Sigmoid colon (tissue), 7 donors: Measurements from ENCODE around the gene LPGAT1. TPM values are rescaled to one million over a fixed set of nuclear protein-coding genes. Genes with fewer than 3 reads are reported as not detected.

ENCODE experiments used
- DNase-seq: peaks from one replicate; pipeline ENCODE4 v3.0.0-alpha.2; 2019
- H3K27ac ChIP-seq, 4 donors: fragments of 200-600 bp; sonication (generic); one replicate each; pipeline ENCODE4 v1.5.1; 2016 to 2019; ENCODE audit warnings: mild to moderate bottlenecking in 1 of 4
- H3K27me3 ChIP-seq, 3 donors: fragments of 200-600 bp; sonication (generic); one replicate each; pipeline ENCODE4 v1.5.1; 2019; ENCODE audit warnings: mild to moderate bottlenecking in 1 of 3
- H3K36me3 ChIP-seq, 4 donors: fragments of 200-600 bp; sonication (generic); one replicate each; pipeline ENCODE4 v1.5.1; 2016 to 2019
- H3K4me1 ChIP-seq, 4 donors: fragments of 200-600 bp; sonication (generic); one replicate each; pipeline ENCODE4 v1.5.1; 2017 to 2019
- H3K4me3 ChIP-seq, 4 donors: fragments of 200-600 bp; sonication (generic); one replicate each; pipeline ENCODE4 v1.5.1; 2017 to 2019; ENCODE audit warnings: mild to moderate bottlenecking in 2 of 4, moderate library complexity in 1 of 4
- H3K9me3 ChIP-seq, 4 donors: fragments of 200-600 bp in 3 of 4; sonication (generic) in 3 of 4; one replicate each; pipeline versions ENCODE4 v1.5.1 to v1.6.1; 2013 to 2019
- CTCF ChIP-seq, 4 experiments: fragments of 450-650 bp in 3 of 4; fragments of 200-600 bp in 1 of 4; IDR thresholded peaks; one replicate each; pipeline ENCODE4 v1.5.1; 2016 to 2019; ENCODE audit warnings: antibody characterized with exemption in 4 of 4, mild to moderate bottlenecking in 3 of 4, moderate library complexity in 2 of 4
- EP300 ChIP-seq, 4 donors: sonication (generic); formaldehyde crosslinking; IDR thresholded peaks; one replicate each; pipeline ENCODE4 v1.6.1; 2017; ENCODE audit warnings: antibody characterized with exemption in 4 of 4
- POLR2A ChIP-seq, 2 donors: fragments of 450-650 bp; IDR thresholded peaks; one replicate each; pipeline ENCODE4 v1.6.1; 2016; ENCODE audit warnings: antibody characterized with exemption in 2 of 2, mild to moderate bottlenecking in 2 of 2, moderate library complexity in 2 of 2
- POLR2AphosphoS5 ChIP-seq, 4 donors: sonication (generic); formaldehyde crosslinking; IDR thresholded peaks; one replicate each; pipeline ENCODE4 v1.6.1; 2017; ENCODE audit warnings: antibody characterized with exemption in 4 of 4
- WGBS, 2 donors: extraction: QIAGEN DNeasy Blood & Tissue Kit; methylation state at CpG; one replicate each; pipeline ENCODE4 v1.1.7; 2013; 5-methylcytosine and 5-hydroxymethylcytosine counted together
- intact Hi-C: fragments of 100-400 bp; cut with DNase I; formaldehyde crosslinking; loops from one replicate; pipeline ENCODE4 v1.15.1; 2023
- polyA plus RNA-seq, 3 donors: library from polyadenylated mRNA; stranded (reverse); fragments of 200-250 nt; gene quantifications; one replicate each; pipeline ENCODE4 v1.2.3, GENCODE V29; 2013
- total RNA-seq, 4 donors: library from RNA; depleted of rRNA; stranded (reverse); fragments of >200 nt; gene quantifications; one replicate each; pipeline ENCODE4 v1.1.0, GENCODE V29; 2016
- donor health status: healthy with polysubstance abuse.
- donor health status: Bipolar disorder and iron deficiency.
- donor health status: healthy.

The LPGAT1 gene
- total and polyA plus RNA-seq, 7 donors: 2.5 to 46.7 (median 26.8) TPM

DNA sequence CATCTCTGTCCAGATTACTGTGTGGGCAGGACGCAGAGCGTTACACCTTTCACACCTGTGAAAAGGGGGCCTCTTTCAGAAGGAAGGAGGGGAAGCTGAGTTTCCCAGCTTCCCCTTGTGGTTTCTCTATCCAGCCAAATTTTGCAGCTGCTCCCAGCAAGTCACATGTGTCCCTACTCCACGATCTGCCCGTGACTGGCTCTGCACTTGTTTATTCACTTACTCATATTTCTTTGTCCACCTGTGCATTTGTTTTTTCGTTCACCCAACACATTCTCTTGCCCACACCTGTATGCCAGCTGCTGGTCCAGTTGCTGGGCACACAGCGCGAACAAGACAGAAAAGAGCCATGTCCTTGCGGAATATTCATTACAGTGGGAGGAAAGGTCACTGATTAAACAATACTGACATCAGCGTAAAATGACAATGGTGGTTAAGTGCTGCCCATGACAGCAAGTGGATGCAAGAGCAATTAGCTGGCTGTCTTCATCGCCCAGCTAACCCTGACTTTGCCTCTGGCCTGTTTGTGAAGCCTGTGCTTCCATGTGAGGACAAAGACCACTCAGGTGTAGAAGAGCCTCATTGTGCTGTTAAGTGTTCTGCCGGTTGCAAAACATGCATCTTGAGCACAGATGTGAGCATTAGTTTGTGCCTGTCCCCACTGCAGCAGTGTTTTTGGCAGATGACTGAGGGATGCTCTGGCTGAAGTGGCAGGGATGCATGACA, 126.6 kb downstream of the LPGAT1 start:
- WGBS, 2 donors: 74 to 81% methylated on average over 11 of the region's 11 CpGs
- H3K27ac ChIP-seq: no peak overlapping the region
- no peak overlapping the region for H3K4me3 ChIP-seq
- no peak for DNase-seq
- no peak for TF ChIP-seq POLR2A (IDR thresholded peaks at IDR 0.05)
- TF ChIP-seq EP300 (IDR thresholded peaks at IDR 0.05): no peak
- no peak for TF ChIP-seq CTCF (IDR thresholded peaks at IDR 0.05)
- TF ChIP-seq POLR2AphosphoS5 (IDR thresholded peaks at IDR 0.05): no peak
- H3K27me3 ChIP-seq: no peaks in the 10 kb centered on the region
- intact Hi-C loops: no loop called here
- peaks cover 0 to 13% (median 5%) of the 10 kb centered on the region in 4 donors for H3K4me1 ChIP-seq
- H3K36me3 ChIP-seq: no peaks in the 10 kb centered on the region
- H3K9me3 ChIP-seq: no peaks in the 10 kb centered on the region

- Histone ChIP-seq H3K4me3 (no peak overlapping the region), H3K36me3 (no peaks in the 10 kb centered on the region), H3K27ac (no peak overlapping the region), H3K4me1 (peaks cover 0 to 24% (median 10%) of the 10 kb centered on the region in 4 donors), H3K9me3 (no peaks in the 10 kb centered on the region), H3K27me3 (peaks cover 0 to 6% (median 0%) of the 10 kb centered on the region in 3 donors)
- intact Hi-C loops: no loop called here
- TF ChIP-seq POLR2A (IDR thresholded peaks at IDR 0.05): no peak
- no peak for TF ChIP-seq EP300 (IDR thresholded peaks at IDR 0.05)
- no peak for TF ChIP-seq CTCF (IDR thresholded peaks at IDR 0.05)
- TF ChIP-seq POLR2AphosphoS5 (IDR thresholded peaks at IDR 0.05): no peak
- DNase-seq: no peak
- WGBS, 2 donors: 94 to 95% methylated on average over 6 of the region's 6 CpGs
Observed at GRCh38 chr1:211701733-211702132, 128.8 kb downstream of the LPGAT1 start.

DNA sequence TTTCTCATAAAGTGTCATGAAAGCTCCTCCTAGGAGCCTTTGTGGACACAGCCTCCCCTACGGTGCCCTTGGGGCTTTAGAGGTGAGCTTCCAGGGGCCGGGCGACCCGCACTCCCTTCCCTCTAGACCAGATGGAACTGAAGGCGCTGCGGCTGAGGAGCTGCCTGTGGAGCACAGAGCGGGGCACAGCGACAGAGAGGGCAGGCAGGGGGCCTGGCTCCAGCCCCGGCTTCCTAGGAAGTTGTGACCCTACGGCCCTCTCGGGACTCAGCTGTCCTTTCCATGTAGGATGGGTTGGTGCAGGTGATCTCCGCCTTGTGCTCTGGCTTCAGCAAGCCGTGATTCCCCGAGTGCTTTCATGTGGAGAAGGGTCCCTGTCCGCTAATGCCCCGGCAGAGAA, 131.5 kb downstream of the LPGAT1 start:
- H3K9me3 ChIP-seq: no peaks in the 10 kb centered on the region
- peaks cover 0 to 6% (median 0%) of the 10 kb centered on the region in 3 donors for H3K27me3 ChIP-seq
- no peaks in the 10 kb centered on the region for H3K36me3 ChIP-seq
- TF ChIP-seq EP300 (IDR thresholded peaks at IDR 0.05) (no peak), CTCF (IDR thresholded peaks at IDR 0.05) (no peak), POLR2AphosphoS5 (IDR thresholded peaks at IDR 0.05) (no peak), POLR2A (IDR thresholded peaks at IDR 0.05) (no peak)
- H3K27ac ChIP-seq: no peak overlapping the region
- DNase-seq: no peak
- 80 to 89% methylated on average over 16 of the region's 16 CpGs for WGBS, 2 donors
- peaks cover 0 to 10% (median 5%) of the 10 kb centered on the region in 4 donors for H3K4me1 ChIP-seq
- H3K4me3 ChIP-seq: no peak overlapping the region
- intact Hi-C loops: no loop called here

DNA sequence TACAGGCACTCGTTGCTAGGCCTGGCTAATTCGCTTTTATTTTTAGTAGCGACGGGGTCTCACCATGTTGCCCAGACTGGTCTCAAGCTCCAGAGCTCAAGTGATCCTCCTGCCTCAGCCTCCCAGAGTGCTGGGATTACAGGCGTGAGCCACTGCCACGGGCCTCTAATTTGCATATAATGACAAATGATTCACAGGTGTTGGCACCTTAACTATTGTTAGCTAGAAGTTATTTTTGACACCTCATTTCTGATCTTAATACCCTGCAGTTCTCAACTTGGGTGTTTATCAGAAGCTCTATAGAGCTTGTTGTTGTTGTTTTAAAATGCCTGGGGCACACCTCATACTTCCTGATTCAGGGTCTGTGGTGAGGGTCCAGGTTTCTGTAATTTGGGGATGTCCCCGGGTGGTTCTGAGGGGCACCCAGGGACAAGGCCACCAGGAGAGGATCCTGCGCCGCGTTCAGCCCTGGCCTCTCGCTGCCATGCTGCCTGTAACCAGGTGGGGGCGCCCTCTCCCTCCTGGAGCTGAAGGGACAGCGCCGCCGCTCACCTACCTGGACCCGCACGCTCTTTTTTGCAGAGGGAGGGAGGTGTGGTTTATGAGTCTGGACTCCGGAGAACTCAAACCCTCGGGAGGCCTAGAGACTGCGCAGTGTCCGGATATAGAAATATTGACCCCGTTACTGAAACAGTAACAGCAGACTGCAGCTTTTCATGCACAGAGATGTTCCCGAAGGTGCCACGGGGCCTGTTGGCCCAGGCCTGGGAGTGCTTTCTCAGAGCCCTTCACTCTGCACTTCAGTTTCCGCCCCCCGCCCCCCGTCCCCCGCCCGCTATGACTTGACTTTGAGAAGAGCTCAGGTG, 132.2 kb downstream of the LPGAT1 start:
- WGBS, 2 donors: 18 to 21% methylated on average over 29 of the region's 29 CpGs
- peak; percentile 79 for DNase-seq

More for the DNA sequence above, 132.2 kb downstream of the LPGAT1 start:
- H3K36me3 ChIP-seq: no peaks in the 10 kb centered on the region
- intact Hi-C loops: loop anchor here (1.0 kb wide), 1 partner anchor 132 kb away; the partner anchor contains the start of gene LPGAT1
- H3K9me3 ChIP-seq: no peaks in the 10 kb centered on the region
- no peak overlapping the region for H3K27ac ChIP-seq
- TF ChIP-seq CTCF (IDR thresholded peaks at IDR 0.05): peak; percentile 40 to 85 (median 84)
- no peak for TF ChIP-seq POLR2A (IDR thresholded peaks at IDR 0.05)
- TF ChIP-seq EP300 (IDR thresholded peaks at IDR 0.05): no peak
- no peak for TF ChIP-seq POLR2AphosphoS5 (IDR thresholded peaks at IDR 0.05)
- peaks cover 0 to 6% (median 0%) of the 10 kb centered on the region in 3 donors for H3K27me3 ChIP-seq
- H3K4me3 ChIP-seq: peak overlapping the region in 2 of 4 donors; percentile 18 to 30
- H3K4me1 ChIP-seq: peaks cover 0 to 10% (median 5%) of the 10 kb centered on the region in 4 donors
